Right renal pelvis (tissue), 4 donors: ENCODE data around the gene INTS11. TPM values are rescaled to one million over a fixed set of nuclear protein-coding genes. Genes with fewer than 3 reads are reported as not detected.
"Not testable (repeated sequence)": the region's sequence is repeated elsewhere in the genome, so short reads cannot be mapped to it uniquely, and the experiment has no call there.

Experiments used
- DNase-seq, 4 donors: peaks; one replicate each; pipeline ENCODE4 v3.0.0-alpha.2; 2013; ENCODE audit warnings: low read depth in 4 of 4, low spot score in 3 of 4, missing footprints in 1 of 4
- polyA plus RNA-seq, 4 donors: library from polyadenylated mRNA; unstranded; fragments of 120-200 nt; gene quantifications; one replicate each; pipeline ENCODE4 v1.2.1, GENCODE V29; 2013; ENCODE audit not compliant: insufficient read length in 4 of 4

INTS11 gene
- 100 to 1,000 TPM; 104 to 117 (median 110) TPM for polyA plus RNA-seq

DNA sequence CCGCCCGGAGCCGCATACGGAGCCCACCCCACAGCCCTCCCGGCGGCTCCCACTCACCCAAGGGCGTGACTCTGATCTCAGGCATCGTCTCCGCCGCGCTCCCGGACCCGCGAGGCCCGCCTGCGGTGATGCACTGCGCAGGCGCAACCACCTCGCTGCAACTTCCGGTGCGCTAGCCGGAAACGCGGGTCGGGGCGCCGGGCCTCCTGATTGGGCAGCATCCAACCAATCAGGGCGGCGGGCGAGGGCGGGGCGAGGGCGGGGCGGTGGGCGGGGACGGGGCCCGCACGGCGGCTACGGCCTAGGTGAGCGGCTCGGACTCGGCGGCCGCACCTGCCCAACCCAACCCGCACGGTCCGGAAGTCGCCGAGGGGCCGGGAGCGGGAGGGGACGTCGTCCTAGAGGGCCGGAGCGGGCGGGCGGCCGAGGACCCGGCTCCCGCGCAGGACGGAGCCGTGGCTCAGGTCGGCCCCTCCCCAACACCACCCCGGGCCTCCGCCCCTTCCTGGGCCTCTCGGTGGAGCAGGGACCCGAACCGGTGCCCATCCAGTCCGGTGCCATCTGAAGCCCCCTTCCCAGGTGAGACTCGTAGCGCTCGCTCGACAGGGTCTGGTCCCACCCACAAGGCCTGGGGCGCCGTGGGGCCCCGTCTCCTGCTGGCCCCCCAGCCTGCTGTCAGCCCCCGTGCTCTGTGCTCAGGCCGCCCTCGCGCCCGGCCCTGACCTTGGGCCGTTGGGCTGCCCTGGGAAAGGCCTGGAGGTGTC lies at the start of gene INTS11, which contains the start of gene CPTP:
INTS11 (minus strand) TSS at position 137 of the 764 bp plus-strand sequence; CDS start at position 85, 52 bp downstream.
CPTP (plus strand) TSS at position 279 of the 764 bp plus-strand sequence. CDS start 2,109 bp downstream, outside the sequence.
- peak; percentile 77 to 86 (median 80) for DNase-seq

DNA sequence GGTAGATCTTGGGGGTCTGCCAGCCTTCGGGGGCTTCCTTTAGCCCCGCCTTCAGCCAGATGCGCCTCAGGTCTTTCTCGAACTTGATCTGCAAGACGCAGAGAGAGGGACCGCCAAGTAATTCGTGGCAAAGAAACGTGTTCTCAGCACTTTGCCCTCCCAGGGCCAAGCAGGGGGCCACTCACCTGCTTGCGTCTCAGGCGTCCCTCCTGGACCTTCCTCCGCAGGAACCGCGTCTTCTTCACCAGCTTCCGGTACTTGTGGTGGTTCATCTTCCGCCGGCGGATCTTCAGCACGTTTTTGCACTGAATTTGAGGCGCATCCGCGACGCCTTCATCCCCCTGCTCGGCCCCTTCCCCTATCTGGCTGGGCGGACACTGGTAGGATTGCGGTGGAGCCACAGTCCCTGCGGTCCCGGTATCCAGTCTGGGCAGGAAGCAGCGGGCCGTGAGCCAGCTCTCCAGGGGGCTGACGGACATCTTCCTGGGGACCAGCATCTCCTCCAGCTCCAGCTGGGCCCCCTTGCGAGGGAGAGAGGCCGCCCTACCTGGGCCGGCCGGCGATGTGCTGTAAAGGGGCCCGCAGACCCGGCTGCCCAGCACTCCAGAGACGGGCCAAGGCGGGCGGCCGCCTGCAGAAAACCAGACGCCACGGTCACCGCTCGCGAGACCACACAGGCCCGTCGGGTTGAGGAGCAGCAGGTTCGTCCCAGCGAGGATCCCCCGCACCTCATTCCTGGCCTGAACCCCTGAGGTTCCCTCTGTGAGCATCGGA lies 49.5 kb upstream of the INTS11 start:
- DNase-seq = no peak

DNA sequence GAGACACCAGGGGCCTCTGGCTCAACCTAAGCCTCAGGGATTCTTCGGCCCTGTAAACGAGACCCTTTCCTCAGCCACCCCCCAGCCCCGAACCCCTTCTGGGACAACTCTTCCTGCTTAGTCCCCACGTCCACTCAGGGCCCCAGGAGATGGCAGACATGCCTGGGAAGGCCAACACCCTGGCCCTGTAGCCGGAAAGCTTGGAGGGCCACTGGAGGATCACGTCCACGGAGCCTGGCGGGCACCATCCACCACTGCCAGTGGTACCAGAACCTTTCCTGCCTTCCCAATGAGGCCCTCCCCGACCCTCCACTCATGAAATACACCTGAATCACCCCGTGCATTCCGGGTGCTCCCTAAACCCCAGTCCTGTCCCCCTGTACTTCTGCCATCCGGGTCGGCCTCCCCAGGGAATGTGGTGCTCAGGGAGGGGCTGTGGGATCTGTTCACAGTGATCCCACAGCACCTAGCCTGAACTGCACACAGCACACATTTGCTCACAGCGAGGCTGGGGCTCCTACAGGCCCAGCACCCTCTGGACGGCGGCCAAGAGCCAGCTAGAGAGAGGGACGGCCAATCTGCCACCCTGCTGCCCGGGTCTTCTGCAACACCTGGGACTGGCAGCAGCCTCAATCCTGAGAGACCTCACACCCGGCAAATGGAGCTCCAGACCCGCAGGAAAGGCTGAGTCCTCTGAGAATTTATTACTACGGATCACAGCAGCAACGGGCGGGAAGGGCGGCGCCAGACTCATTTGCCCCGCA lies 48.8 kb upstream of the INTS11 start:
- DNase-seq = no peak

DNA sequence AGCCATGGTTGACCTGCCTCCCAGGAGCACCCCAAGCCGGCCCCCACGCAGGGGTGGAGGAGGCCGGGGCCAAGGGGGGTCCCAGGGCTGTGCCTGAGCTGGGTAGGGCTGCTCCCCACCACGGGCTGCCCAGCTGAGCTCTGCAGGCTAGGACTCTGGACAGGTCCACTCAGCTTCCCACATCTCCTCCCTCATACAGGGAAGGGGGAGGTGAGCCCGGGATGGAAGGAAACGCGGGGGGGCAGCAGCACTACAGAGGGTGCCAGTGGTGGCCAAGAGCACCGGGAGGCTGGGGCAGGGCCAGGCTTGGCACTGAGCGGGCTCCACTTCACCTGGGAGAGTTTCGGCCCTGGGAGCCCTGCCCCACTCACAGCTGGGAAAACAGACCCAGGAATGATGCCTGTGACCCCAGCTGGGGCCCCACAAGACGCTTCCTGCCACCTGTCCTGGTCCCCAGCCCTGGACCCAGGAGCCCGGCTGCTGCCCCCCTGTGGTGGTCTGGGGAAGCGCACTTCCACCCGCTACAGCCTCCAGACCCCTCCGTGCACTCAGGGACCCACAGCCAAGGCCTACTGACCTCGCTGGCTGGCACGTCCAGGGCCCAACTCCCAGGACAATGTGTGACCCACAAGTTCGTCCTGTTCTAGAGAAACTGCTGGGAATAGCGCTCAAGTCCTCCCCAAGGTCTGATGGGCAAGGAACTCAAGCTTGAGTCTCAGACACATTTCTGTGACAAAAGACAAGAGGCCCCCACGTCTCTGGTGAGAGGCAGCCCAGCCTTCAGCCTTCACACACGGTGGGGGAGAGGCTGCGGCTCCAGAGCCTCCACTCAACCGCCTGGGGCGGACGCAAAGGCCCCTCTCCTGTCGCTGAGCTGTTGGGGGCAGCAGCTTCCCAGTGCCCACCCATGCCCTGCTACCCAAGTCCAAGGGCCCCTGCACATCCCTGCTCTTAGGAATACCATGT lies 47.6 kb upstream of the INTS11 start:
- DNase-seq = no peak

DNA sequence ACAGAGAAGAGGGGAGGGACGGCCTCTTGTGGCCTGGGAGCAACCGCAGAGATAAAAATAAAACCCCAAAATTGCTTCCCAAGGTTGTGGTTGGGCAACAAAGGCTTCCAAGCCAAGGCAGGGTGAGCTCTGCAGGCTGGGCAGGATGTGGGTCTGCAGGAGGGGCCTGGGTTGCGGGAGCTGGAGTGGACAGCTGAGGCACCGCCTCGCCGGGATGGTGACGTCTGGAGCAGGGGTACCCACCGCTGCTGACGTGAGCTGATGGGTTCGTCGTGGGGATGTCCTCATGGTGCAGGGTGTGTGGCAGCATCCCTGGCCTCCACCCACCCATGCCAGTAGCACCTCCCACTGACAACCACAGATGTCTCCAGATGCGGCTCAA lies 46.9 kb upstream of the INTS11 start:
- no peak for DNase-seq

DNA sequence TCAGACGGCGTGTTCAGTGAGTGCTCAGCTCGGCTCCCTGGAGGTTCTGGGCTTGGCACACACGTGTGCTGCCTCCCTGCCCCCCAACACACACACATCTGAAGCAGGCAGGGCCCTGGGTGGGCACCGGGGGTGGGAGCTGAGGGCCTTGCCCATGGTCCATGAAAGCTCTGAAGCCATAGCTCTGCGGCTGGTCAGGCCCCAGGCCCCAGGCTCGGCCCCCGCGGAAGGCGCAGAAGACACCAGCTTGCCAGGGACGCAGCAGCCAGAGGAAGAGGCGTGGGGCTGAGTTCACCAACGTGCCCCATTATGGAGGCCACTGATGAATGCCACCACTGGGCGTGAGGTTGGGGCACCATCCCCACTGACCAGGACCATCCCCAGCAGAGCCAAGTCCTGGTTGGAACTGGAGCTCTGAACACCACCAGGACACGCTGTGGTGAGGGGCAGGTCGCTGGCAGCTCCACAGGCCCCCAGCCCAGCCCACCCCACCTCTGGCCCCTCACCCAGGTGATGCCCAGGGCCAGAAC lies 46.4 kb upstream of the INTS11 start:
- no peak for DNase-seq

DNA sequence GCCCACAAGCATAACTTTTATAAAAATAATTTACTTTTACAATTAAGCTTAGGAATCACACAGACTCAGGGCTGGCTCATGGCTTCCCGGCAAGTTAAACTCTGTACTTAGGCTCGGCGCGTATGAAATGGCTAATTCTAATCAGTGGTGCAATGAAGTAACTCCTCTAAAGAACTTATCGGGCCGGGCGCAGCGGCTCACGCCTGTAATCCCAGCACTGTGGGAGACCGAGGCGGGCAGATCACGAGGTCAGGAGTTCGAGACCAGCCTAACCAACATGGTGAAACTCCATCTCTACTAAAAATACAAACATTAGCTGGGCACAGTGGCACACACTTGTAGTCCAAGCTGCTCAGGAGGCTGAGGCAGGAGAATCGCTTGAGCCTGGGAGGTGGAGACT lies 45.6 kb upstream of the INTS11 start:
- not testable (repeated sequence) for DNase-seq

DNA sequence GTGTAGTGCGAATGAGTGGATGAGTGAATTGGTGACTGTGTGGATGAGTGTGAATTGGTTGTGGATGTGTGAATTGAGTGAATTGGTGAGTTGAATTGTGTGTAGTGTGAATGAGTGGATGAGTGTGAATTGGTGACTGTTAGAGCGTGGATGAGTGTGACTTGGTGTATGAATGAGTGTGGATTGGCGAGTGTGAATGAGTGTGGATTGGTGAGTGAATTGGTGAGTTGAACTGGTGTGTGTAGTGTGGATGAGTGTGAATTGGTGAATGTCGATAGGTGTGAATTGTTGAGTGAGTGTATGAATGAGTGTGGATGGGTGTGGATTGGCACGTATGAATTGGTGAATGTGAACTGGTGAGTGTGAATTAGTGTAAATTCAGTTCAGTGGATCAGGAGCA lies 42.9 kb upstream of the INTS11 start:
- DNase-seq = no peak

DNA sequence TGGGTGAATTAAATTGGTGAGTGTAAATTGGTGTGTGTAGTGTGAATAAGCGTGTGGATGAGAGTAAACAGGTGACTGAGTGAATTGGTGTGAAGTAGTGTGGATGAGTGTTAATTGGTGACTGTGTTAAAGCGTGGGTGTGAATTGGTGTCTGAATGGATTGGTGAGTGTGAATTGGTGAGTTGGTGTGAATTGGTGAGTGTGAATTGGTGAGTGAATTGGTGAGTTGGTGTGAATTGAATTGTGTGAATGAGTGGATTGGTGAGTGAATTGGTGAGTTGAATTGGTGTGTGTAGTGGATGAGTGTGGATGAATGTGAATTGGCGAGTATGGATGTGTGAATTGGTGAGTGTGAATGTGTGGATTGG lies 42.2 kb upstream of the INTS11 start:
- no peak for DNase-seq

DNA sequence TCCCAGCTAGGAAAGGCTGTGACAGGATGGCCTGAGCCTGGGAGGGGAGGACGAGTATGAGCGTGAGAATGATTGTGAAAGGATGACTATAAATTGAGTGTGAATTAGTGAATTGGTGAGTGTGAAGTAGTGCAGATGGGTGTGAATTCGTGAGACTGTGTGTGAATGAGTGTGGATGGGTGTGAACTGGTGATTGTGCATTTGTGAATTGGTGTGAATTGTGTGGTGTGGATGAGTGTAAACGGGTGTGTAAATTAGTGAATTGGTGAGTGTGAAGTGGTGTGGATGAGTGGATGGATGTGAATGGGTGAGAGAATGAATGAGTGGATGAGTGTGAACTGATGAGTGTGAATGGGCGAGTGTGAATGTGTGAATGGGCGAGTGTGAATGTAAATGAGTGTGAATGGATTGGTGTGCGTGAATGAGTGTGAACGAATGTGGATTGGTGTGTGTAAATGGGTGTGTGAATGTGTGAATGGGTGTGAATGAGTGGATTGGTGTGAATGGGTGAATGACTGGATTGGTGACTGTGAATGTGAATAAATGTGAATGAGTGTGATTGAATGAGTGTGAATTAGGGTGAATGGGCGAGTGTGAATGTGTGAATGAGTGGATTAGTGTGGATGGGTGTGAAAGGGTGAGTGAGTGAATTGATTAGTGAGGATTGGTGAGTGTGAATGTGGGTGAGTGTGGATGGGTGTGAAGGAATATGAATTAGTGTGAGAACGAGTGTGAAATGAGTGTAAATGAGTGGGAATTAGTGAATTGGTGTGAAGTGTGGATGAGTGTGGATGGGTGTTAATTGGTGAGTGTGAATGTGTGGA lies 41.6 kb upstream of the INTS11 start:
- DNase-seq = no peak

DNA sequence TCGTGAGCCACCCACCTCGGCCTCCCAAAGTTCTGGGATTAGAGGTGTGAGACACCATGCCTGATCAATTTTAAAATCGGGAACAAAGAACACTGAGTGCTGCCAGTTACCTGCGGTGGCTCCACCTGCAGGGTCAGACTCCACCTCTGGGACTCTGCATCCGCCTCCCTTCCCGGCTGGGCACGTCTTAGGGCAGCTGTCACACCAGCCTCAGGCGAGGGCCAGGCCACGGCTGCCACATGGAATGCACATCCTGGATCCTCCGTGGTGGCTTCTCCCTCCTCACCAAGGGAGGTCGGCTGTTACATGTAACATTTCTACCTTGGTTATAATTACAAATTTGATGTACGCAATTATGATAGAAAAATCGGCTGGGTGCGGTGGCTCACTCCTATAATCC lies 39.8 kb upstream of the INTS11 start:
- DNase-seq = no peak

DNA sequence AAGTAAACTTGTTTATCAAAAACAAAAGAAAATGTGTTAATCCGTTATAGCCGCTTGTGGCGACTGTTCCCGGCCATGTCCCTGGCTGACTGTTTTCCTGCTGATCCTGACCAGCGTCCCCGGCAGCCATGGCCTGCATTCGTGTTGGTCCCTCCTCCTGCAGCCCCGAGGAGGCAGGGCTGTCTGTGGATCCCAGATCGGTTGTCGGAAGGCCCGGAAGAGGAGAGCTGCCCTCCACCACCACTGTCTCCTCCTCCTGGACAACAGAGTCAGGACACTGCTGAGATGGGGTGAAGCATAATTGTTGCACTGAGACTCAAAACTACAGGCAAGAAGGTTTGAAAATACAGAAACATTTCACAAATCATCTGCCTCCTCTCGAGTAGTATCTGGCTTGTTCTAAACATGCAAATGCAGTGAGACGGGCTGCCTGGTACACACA lies 37.5 kb upstream of the INTS11 start:
- DNase-seq = no peak

DNA sequence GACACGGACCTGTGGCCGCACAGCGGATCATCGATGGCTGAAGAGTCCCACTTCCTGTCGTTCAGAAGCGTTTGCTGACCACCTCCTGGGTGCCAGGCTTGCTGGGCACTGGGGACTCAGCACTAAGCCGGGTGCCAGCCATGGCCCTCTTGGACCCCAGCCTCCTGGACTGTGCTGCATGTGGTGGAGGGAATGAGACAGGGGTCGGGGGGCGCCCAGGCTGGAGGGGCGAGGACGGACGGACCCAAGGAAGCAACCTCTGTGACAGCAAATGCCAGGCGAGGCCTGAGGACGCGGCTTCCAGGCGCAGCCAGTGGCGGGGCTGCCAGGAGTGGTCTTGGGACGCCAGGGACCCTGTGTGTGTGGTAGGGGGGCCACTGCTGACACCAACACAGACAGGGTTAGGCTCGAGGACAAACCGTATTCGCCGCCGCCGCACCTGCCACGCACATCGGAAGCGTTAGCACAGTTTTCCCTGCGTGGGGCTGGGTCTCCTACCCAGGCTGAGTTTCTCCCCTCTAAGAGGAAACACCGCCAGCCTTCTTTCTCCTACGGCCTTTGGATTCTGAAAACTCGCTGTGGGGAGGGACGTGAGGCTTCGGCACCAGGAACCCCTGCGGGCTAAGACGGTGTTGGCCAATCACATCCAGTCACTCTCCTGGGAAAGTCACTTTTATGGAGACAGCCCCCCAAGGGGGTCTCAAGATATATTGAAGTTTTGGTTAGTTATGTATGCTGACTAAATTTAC lies 36.9 kb upstream of the INTS11 start:
- DNase-seq = no peak

DNA sequence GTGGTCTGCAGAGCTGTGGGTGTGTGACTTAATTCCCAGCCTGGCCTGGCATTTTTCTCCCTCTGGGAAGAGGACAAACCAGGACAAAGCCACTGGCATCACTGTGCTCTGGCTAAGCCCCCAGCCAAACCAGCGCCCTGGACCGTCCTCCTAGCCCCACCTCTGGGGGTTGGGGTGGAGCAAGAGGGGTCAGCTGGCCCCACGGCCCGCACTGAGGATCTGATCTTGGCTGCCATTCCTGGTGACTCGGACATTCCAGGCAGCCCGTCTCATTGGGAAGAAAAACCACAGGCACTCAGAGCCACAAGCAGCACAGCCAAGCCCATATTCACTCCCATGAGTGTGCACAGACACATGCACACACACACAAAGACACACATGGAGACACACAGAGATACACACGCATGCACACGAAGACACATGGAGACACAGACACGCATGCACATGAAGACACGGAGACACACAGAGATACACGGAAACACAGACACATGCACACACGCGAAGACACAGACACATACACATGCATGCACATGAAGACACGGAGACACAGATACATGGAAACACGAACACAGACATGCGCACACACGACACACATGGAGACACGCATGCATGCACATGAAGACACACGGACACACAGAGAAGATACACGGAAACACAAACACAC lies 36.2 kb upstream of the INTS11 start:
- DNase-seq = no peak

DNA sequence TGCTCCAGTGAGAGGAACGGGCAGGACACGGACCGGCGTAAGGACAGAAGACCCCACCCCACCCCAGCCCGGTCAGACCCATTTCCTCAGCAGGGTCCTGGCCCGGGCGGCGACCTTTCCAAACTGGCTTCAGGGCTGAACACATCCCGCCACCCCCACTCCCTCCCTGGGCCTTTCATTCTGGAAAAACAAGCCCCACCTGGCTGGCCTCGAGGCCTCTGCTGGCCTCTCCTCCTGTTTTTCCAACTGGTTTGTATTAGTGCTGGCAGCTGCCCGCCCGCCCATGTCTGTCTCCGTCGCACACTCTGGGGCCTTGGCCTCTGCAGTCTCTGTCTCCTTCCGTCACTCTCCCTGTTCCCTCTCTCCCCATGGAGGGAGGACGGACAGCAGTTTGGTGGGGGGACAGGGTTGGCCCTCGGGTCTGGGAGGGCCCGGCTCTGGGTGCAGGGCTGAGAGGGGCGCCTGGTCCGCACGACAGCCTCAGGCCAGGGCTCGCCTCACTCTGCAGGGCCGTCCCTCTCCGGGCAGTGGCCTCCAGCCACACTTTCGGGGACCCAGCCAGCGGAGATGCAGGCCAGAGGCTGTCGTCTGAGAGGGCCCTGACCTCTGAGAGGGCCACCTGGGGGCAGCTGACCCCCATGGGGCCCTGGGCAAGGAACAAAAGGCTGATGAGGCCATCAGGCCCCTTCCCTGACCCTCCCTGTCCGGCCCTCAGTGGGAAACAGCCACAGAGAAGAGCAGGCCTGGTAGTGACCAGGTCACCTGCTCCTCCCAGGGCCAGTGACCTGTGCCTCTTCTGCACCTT lies 35.4 kb upstream of the INTS11 start:
- no peak for DNase-seq

DNA sequence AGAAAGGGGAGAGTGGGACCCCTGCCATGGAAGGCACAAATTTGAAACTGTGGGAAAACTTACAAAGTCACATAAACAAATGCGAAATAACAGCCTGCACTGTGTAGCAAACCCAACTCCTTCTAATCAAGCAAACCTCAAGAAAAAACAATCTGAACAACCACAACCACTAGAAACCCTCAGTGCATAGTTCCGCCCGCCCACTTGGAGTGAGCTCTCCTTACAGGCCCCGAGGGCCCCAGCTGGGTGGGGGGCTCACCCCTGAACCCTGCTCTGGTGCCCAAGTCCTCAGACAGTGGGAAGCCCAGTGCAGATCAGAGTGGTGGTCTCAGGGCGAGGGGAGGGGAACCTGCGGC lies 34.8 kb upstream of the INTS11 start:
- DNase-seq = no peak
